HEK293 (cell line): ENCODE data around the gene LBHD2.

Experiments
- CTCF ChIP-seq: fragments of 450-650 bp; formaldehyde crosslinking; IDR thresholded peaks from 2 replicates; pipeline ENCODE4 v1.5.1; 2016; ENCODE audit warnings: missing biosample characterization, missing genetic modification characterization
- ZBTB10 ChIP-seq: fragments of 450-650 bp; formaldehyde crosslinking; IDR thresholded peaks from 2 replicates; pipeline ENCODE4 v1.5.1; 2016; ENCODE audit warnings: missing biosample characterization, missing genetic modification characterization
- ZNF473 ChIP-seq: fragments of 450-650 bp; formaldehyde crosslinking; IDR thresholded peaks from 2 replicates; pipeline ENCODE4 v1.5.1; 2017; ENCODE audit warnings: missing biosample characterization, missing genetic modification characterization
- ZNF600 ChIP-seq: fragments of 450-650 bp; formaldehyde crosslinking; IDR thresholded peaks from 2 replicates; pipeline ENCODE4 v1.5.1; 2016; ENCODE audit warnings: missing biosample characterization, missing genetic modification characterization
- ZNF660 ChIP-seq: fragments of 450-650 bp; IDR thresholded peaks from 2 replicates; pipeline ENCODE4 v1.5.1; 2018; ENCODE audit warnings: missing biosample characterization, mild to moderate bottlenecking, missing genetic modification characterization

- TF ChIP-seq CTCF (tag by site-specific recombination), result no peak
- no peak for TF ChIP-seq ZNF600 (tag by site-specific recombination)
- no peak for TF ChIP-seq ZNF660 (tag by site-specific recombination)
- no peak for TF ChIP-seq ZBTB10 (tag by site-specific recombination)
- no peak for TF ChIP-seq ZNF473 (tag by site-specific recombination)
Observed at GRCh38 chr14:103113774-103114173, 29.8 kb downstream of the LBHD2 start.
